WTC11 (cell line): ENCODE measurements around the gene B4GAT1. TPM values are rescaled to one million over a fixed set of nuclear protein-coding genes. Genes with fewer than 3 reads are reported as not detected.
"Not testable (repeated sequence)": the region's sequence is repeated elsewhere in the genome, so short reads cannot be mapped to it uniquely, and the experiment has no call there.

Source experiments
- ATAC-seq: fragments of 200-7000 bp; cut with Tn5 transposase; 2 replicates; pipeline ENCODE4 v1.10.0; 2021; ENCODE audit warnings: mild to moderate bottlenecking, moderate library complexity
- CTCF ChIA-PET: fragments of 300-600 bp; sonication (Branson Sonifier 250); formaldehyde crosslinking; loops from one replicate; lab custom pipeline; 2021; ENCODE audit warnings: antibody characterized with exemption; lab: Charles Lee
- POLR2A ChIA-PET: fragments of 350-600 bp; sonication (Branson Sonifier 250); formaldehyde crosslinking; loops from one replicate; lab custom pipeline; 2021; ENCODE audit warnings: antibody characterized with exemption; lab: Charles Lee
- DNase-seq: peaks from one replicate; pipeline ENCODE4 v3.0.0; 2021; ENCODE audit warnings: low spot score
- H3K27ac Mint-ChIP-seq: 2 replicates; pipeline ENCODE4 v1.8.0; 2021; ENCODE audit warnings: mixed read lengths
- H3K27me3 Mint-ChIP-seq: 2 replicates; pipeline ENCODE4 v1.8.0; 2021; ENCODE audit warnings: low read depth, mild to moderate bottlenecking, moderate library complexity, mixed read lengths
- H3K36me3 Mint-ChIP-seq: 2 replicates; pipeline ENCODE4 v1.8.0; 2021; ENCODE audit warnings: mixed read lengths
- H3K4me1 Mint-ChIP-seq: 2 replicates; pipeline ENCODE4 v1.8.0; 2022; ENCODE audit warnings: mixed read lengths
- H3K4me3 Mint-ChIP-seq: 2 replicates; pipeline ENCODE4 v1.8.0; 2021; ENCODE audit warnings: mild to moderate bottlenecking, moderate library complexity, mixed read lengths
- H3K9me3 Mint-ChIP-seq: 2 replicates; pipeline ENCODE4 v1.8.0; 2021; ENCODE audit warnings: mixed read lengths
- CTCF ChIP-seq: fragments of 200-600 bp; IDR thresholded peaks from 2 replicates; pipeline ENCODE4 v1.8.0; 2022; ENCODE audit warnings: antibody characterized with exemption
- FOXP4 ChIP-seq: sonication (generic); formaldehyde crosslinking; IDR thresholded peaks from 2 replicates; pipeline ENCODE4 v1.8.0; 2022; ENCODE audit warnings: mild to moderate bottlenecking, missing genetic modification reagents
- MAX ChIP-seq: sonication (generic); formaldehyde crosslinking; IDR thresholded peaks from 2 replicates; pipeline ENCODE4 v1.8.0; 2022; ENCODE audit warnings: mild to moderate bottlenecking, missing genetic modification reagents
- NR2C2 ChIP-seq: sonication (generic); formaldehyde crosslinking; IDR thresholded peaks from 2 replicates; pipeline ENCODE4 v1.8.0; 2022; ENCODE audit warnings: mild to moderate bottlenecking, missing genetic modification reagents
- SOX15 ChIP-seq: fragments of 250-450 bp; sonication (Bioruptor Pico); IDR thresholded peaks from 2 replicates; pipeline ENCODE4 v1.9.0; 2021; ENCODE audit warnings: mild to moderate bottlenecking
- ZNF121 ChIP-seq: sonication (generic); formaldehyde crosslinking; IDR thresholded peaks from 2 replicates; pipeline ENCODE4 v1.8.0; 2023; ENCODE audit warnings: missing genetic modification reagents
- ZNF416 ChIP-seq: fragments of 250-450 bp; sonication (Bioruptor Pico); IDR thresholded peaks from 2 replicates; pipeline ENCODE4 v1.9.0; 2021; ENCODE audit warnings: mild to moderate bottlenecking, inconsistent platforms
- total RNA-seq: library from RNA; stranded (reverse); gene quantifications from 3 replicates; pipeline ENCODE4 v1.2.3, GENCODE V29; 2021

Gene B4GAT1
- total RNA-seq, 1 experiment from 2014 or later, result 34.1 TPM

- DNase-seq (peak; percentile 89), ATAC-seq (peak; percentile 79)
- peaks cover 18% of the 10 kb centered on the region for H3K27me3 Mint-ChIP-seq
- no peaks in the 10 kb centered on the region for H3K36me3 Mint-ChIP-seq
- ChIA-PET CTCF (interaction anchor here (0.5 to 3.5 kb wide), 47 partner anchors 10 to 872 kb away, joined by 3 to 45 read pairs (median 5); partner anchors contain the start of genes DPP3, MRPL11, NPAS4 and PELI3), POLR2A (interaction anchor here (0.6 to 1.4 kb wide), 6 partner anchors 13 to 271 kb away, joined by 3 to 8 read pairs (median 4); partner anchors contain the start of gene RBM4)
- TF ChIP-seq FOXP4 (CRISPR knock-in tag) (0 out of 2 replicates have a peak, but pooled peaks have one; percentile 23), MAX (CRISPR knock-in tag) (peak; percentile 25; the same call in 1 of the 2 replicates), SOX15 (CRISPR knock-in tag) (no peak), CTCF (peak; percentile 65; the same call in 1 of the 2 replicates)
- no peak overlapping the region for H3K4me3 Mint-ChIP-seq
- no peak overlapping the region for H3K27ac Mint-ChIP-seq
- no peaks in the 10 kb centered on the region for H3K9me3 Mint-ChIP-seq
- peaks cover 6% of the 10 kb centered on the region; the same call in 1 of the 2 replicates for H3K4me1 Mint-ChIP-seq
These were observed 41.5 kb upstream of the B4GAT1 start for GRCh38 chr11:66388780-66389386.

- DNase-seq, result peak; percentile 95
- Mint-ChIP-seq H3K27ac (no peak overlapping the region), H3K36me3 (no peaks in the 10 kb centered on the region), H3K4me3 (peak overlapping the region; percentile 64), H3K27me3 (peaks cover 13% of the 10 kb centered on the region), H3K9me3 (no peaks in the 10 kb centered on the region), H3K4me1 (peaks cover 6% of the 10 kb centered on the region; the same call in 1 of the 2 replicates)
- ATAC-seq, result peak; percentile 74
- CTCF ChIA-PET, result interaction anchor here (0.5 to 4.0 kb wide), 60 partner anchors 9 to 1068 kb away, joined by 3 to 53 read pairs (median 4); partner anchors contain the start of genes B4GAT1, BBS1, BRMS1 and CCDC87
- POLR2A ChIA-PET, result interaction anchor here (0.7 to 1.9 kb wide), 4 partner anchors 15 to 94 kb away, joined by 3 to 5 read pairs (median 4); partner anchors contain the start of genes DPP3, MRPL11 and NPAS4
- TF ChIP-seq ZNF121 (peak; percentile 96), ZNF416 (no peak), NR2C2 (no peak), CTCF (peak; percentile 79)
These were observed 39.0 kb upstream of the B4GAT1 start for GRCh38 chr11:66386171-66387069.

GRCh38 chr11:66384316-66384715, 36.9 kb upstream of the B4GAT1 start:
- CTCF ChIA-PET, result interaction anchor here (0.6 to 4.0 kb wide), 10 partner anchors 10 to 293 kb away, joined by 3 to 53 read pairs (median 20); partner anchors contain the start of genes MRPL11, RBM4B, RIN1 and SLC29A2
- peaks cover 10% of the 10 kb centered on the region for H3K27me3 Mint-ChIP-seq
- H3K27ac Mint-ChIP-seq, ATAC-seq, H3K36me3 Mint-ChIP-seq, POLR2A ChIA-PET, H3K9me3 Mint-ChIP-seq, H3K4me3 Mint-ChIP-seq, DNase-seq: not testable (repeated sequence)
- peaks cover 10% of the 10 kb centered on the region for H3K4me1 Mint-ChIP-seq

- 0 out of 2 replicates have a peak overlapping the region, but pooled peaks have one; percentile 65 for H3K27ac Mint-ChIP-seq
- DNase-seq, H3K4me3 Mint-ChIP-seq, H3K36me3 Mint-ChIP-seq, H3K9me3 Mint-ChIP-seq, POLR2A ChIA-PET, H3K4me1 Mint-ChIP-seq, H3K27me3 Mint-ChIP-seq: not testable (repeated sequence)
- ATAC-seq, result peak; percentile 38; the same call in 1 of the 2 replicates
- CTCF ChIA-PET, result interaction anchor here (0.6 to 4.4 kb wide), 5 partner anchors 9 to 464 kb away, joined by 3 to 29 read pairs (median 3); no protein-coding TSS in a partner anchor
These were observed 32.8 kb upstream of the B4GAT1 start for GRCh38 chr11:66380264-66380663.

GRCh38 chr11:66373690-66374287, 26.4 kb upstream of the B4GAT1 start:
- ATAC-seq, H3K4me3 Mint-ChIP-seq, POLR2A ChIA-PET, H3K27me3 Mint-ChIP-seq, H3K27ac Mint-ChIP-seq, H3K9me3 Mint-ChIP-seq, DNase-seq: not testable (repeated sequence)
- peaks cover 23% of the 10 kb centered on the region for H3K4me1 Mint-ChIP-seq
- CTCF ChIA-PET, result interaction anchor here (0.7 to 6.8 kb wide), 6 partner anchors 12 to 707 kb away, joined by 3 to 45 read pairs (median 7); partner anchors contain the start of gene B4GAT1
- H3K36me3 Mint-ChIP-seq, result peaks cover 11% of the 10 kb centered on the region
